GM21381 (cell line): ENCODE measurements around the gene GNB3.

Experiments used
- ATAC-seq: cut with Tn5 transposase; IDR thresholded peaks from one replicate; pipeline ENCODE4 v1.9.1; 2021; ENCODE audit warnings: mild to moderate bottlenecking, moderate library complexity; ENCODE audit not compliant: unreplicated experiment

The GNB3 gene

DNA sequence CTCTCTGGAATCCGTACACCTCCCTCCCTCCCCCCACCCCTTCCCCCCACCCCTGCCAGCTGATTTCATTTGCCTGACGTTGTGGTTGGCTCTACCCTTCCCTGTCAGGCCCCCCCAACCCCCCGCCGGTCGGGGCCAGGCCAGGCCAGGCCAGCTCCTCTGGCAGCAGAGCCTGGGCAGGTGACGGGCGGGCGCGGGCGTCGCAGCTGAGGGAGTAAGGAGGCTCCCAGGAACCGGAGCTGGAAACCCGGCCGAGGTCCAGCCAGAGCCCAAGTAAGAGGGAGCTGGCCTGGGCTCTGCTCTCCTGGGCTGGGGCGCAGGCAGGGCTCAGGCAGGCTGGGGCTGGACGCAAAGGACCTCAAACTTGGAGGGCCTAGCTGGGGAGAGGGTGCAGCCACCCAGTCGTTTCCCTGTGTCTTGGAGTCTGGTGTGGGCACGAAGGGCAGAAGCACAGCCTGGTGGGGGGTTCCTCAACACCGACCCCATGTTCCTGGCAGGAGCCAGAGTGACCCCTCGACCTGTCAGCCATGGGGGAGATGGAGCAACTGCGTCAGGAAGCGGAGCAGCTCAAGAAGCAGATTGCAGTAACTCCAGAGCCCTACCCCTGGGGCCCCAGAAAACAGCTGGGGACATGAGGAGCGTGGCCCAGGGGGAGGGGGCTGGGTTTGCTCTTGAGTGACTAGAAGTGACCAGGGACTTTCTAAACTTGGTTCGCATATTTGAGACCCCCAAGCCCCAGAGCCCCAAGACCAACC, at the start of gene GNB3:
TSS of gene GNB3 (plus strand) at position 165 of the 755 bp plus-strand sequence. CDS start at position 528, 363 bp downstream.
- no peak for ATAC-seq

DNA sequence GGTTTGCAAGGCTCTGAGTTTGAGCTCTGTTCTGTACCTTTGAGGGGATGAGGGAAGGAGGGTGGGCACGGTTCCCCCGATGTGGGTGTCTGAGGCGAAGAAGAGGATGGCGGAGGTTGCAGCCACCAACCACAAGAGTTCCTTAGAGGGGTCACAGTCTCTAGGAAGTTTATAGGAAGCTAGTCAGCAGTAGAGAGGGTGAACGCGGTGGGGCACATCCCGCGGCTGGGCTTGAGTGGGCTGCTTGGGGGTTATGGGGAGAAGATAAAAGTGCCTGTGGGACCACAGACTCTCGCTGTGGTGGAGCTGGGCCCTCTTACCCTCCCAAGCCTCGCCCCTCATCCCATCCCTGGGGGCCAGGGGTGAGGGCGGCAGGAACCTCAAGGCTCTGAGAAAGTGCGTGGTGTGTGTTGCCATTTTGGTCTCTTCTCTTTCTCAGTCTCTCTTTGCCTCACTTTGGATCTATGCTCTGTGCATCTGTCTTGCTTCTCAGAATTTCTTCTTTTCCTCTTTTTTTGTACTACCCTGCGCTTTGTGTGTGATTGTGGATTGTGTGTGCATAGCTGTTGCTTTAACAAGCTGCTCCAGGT, 48.7 kb upstream of the GNB3 start:
- no peak for ATAC-seq

DNA sequence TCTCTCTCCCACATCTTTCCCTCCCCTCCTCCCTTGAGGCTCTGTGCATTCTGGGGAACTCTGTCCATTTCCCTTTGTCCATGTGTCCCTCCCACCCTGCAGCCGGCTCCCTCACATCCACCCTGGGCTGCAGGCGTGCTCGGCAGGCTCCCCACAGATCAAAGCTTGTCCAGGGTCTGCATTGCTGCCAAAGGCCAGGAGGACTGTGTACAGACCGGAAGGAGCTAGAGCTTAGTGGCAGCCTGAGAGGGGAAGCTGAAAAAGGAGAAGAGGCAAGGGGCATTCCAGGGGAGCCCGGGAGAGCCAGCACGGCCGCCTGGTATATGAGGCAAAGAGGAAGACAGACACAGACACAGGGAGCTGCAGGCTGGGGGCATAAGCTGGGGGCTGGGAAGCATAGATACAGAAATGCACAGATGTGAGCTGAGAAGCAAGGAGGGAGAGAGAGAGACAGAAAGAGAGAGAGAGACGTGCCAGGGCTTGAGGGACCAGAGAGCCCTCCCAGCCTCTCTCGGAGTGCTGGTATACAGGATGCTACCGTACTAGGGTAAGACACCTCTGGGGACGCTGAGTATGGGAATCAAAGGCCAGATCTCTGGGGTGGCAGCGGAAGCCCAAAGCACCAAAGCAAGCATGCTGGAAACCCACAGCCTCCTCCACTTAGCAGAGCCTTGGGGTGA, 48.1 kb upstream of the GNB3 start:
- ATAC-seq = no peak

DNA sequence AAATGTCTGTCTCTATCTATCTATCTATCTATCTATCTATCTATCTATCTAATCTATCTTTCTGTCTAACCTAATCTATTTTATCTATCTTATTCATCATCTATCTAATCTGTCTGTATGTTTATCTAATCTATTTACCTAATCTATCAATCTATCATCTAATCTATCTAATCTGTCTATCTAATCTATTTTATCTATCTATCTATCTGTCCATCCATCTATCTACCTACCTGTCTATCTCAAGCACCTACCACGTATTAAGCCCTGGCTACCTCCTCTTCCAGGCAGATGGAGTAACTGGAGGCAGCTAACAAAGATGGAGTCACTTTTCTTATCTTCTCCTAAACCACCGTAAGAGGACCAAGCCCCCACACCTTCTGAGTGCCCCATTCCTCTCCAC, 45.6 kb upstream of the GNB3 start:
- ATAC-seq = no peak

DNA sequence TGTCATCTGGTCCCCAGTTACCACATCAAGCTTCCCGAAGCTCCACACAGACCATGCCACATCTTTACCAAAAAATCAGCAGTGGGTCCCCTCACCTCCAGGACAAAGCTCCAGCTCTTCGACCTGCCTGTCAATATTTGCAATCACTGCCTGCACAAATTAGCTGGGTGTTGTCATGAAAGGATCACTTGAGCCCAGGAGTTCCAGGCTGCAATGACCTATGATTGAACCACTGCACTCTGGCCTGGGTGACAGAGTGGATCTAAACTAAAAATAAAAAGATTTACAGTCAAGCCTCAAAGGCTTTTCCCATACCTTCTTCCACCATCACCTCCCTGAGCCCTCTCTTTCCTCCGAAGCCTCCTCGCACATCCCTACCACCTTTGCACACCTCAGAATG, 44.1 kb upstream of the GNB3 start:
- ATAC-seq = no peak

DNA sequence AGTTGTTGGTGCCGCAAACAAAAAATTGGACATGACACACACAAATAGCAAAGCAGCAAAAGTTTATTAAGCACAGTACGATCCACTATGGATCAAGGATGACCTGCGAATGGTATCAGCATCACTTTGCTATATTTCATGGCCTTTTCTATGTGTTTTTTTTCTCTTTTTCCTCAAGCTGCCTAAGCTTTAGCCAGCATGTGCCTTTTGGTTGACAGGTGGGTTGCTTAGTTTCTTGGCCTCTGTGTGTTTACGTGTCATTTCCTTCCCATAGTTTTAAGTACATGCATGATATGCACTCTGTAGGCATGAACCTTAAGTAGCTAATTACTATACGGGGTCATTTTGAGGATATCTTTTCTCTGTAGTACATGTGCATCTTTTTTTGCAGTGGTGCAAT, 41.6 kb upstream of the GNB3 start:
- ATAC-seq = no peak

DNA sequence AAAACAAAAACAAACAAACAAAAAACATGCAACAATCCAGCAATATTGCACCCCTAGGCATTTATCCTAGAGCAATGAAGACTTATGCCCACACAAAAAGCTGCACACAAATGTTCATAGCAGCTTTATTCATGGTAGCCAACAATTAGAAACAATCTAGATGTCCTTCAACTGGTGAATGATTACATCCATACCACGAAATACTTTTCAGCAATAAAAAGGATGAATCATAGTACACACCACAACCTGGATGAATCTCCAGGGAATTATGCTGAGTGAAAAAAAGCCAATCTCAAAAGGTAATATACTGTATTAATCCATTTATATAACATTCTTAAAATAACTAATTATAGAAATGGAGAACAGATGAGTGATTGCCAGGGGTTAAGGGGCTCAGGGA, 33.6 kb upstream of the GNB3 start:
- no peak for ATAC-seq

DNA sequence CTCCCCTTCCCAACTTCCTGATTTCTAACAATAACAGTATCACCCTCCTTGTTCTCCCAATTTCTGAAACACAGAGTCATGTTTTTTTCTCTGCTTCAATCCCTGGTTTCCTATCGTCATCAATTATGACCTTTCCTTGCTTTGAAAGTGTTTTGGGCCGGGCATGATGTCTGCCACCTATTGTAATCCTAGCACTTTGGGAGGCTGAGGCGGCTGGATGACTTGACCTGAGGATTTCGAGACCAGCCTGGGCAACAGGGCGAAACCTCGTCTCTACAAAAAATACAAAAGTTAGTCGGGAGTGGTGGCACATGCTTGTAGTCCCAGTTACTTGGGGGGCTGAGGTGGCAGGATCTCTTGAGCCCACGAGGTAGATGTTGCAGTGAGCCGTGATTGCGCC, 31.7 kb upstream of the GNB3 start:
- ATAC-seq = no peak

DNA sequence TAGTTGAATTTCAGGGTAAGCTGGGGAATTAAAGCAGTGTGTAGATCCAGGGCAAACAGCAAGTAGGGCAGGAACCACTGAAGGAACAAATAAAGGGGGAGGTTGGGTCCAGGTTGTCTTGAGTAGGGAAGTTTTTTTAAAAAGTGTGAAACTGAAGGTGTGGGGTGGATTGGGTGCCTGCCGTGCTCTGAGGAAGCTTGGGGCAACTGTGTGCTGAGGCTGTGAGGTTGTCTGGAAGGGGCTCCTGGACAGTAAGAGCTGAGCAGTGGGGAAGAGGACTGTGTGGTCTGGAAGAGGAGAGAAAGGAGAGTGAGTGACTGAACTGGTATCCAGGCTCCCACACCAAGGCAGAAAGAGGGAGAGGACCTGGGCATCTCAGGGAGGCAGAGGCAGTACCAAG, 30.0 kb upstream of the GNB3 start:
- ATAC-seq = no peak

DNA sequence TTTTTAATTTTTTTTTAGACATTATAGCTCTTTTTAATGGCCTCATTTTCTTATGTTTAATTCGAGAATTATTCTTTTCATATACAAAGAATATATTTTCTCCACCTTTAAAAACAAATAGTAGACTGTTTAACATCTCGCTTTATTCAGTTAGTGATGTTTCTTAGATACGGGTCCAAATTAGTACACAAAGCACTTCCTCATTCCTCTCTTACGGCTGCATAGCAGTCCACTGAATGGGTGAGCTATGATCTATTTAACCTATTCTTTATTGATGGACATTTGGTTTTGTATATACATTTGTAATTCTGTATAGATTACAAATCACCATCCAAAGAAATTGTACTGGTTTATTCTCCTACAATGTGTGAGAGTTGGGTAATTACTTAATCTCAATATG, 27.4 kb upstream of the GNB3 start:
- no peak for ATAC-seq

DNA sequence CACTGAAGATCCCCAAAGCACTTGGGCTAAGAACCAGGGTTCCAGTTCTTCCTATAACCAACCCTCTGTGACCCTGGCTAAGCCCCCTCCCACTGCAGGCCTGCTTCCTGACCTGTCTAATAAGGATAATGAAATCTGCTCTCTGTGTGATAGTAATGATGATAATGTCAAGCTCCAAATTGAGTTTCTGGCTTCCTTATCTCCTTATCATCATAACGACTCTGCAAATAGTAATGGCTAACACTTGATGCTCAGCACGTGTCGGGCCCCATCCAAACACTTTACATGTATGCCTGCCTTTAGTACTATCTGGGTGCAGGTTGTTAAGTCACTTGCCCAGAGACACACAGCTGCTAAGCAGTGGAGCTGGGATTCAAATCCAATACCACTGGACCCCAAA, 24.1 kb upstream of the GNB3 start:
- ATAC-seq = no peak

DNA sequence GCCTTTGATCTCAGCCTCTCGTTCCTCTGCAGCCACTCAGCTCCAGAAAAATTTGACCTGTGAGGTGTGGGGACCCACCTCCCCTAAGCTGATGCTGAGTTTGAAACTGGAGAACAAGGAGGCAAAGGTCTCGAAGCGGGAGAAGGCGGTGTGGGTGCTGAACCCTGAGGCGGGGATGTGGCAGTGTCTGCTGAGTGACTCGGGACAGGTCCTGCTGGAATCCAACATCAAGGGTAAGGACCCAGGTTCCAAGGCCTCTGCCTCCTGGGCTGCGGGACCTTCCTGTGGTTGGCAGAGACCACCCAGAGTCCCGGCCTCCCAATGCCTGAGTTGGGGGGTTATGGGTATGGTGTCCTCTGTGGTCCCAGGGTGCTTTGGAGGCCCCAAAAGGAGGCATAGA, 23.6 kb upstream of the GNB3 start:
- ATAC-seq = no peak

DNA sequence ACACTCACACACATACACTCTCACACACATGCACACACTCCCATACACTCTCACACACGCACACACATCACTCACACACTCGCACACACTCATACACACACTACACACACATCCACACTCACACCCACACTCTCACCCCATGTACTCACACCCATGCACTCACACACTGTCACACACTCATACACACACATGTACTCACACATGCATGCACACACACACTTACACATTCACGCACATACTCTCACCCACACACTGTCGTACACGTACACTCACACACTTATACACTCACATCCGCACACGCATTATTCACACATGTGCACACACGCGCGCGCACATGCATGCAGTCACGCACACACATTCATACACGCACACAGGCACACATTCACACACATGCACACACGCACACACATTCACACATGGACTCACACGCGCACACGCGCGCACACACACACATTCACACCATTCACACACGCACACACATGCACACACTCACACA, 23.0 kb upstream of the GNB3 start:
- ATAC-seq = no peak

DNA sequence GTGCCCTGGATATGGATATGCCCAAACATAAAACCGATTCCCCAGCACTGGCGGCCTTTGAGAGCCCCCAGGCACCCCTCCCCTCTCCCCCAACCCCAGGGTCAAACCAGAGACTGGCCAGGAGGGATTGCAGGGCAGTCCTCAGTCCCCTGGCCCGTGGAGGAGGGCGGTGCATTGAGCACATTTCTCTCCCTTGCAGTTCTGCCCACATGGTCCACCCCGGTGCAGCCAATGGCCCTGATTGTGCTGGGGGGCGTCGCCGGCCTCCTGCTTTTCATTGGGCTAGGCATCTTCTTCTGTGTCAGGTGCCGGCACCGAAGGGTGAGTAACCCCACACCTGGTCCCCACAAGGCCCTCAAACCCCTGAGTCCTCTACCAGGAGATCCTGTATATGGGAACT, 22.5 kb upstream of the GNB3 start:
- ATAC-seq = no peak

DNA sequence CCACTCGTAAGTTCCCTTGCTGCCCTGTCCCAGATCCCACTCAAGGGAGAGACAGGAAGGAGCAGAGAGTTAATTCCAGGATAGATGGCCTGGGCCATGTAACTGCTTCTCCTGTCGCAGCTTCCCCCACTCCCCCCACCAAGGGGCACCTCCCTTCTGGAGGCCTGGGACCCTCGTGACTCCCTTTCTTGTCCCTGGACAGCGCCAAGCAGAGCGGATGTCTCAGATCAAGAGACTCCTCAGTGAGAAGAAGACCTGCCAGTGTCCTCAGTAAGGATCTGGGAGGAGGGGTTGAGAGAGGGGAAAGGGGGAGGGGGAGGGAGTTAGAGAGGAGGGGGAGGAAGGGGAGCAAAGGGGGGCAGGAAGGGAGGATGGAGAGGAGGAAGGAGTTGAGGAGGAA, 22.1 kb upstream of the GNB3 start:
- no peak for ATAC-seq

DNA sequence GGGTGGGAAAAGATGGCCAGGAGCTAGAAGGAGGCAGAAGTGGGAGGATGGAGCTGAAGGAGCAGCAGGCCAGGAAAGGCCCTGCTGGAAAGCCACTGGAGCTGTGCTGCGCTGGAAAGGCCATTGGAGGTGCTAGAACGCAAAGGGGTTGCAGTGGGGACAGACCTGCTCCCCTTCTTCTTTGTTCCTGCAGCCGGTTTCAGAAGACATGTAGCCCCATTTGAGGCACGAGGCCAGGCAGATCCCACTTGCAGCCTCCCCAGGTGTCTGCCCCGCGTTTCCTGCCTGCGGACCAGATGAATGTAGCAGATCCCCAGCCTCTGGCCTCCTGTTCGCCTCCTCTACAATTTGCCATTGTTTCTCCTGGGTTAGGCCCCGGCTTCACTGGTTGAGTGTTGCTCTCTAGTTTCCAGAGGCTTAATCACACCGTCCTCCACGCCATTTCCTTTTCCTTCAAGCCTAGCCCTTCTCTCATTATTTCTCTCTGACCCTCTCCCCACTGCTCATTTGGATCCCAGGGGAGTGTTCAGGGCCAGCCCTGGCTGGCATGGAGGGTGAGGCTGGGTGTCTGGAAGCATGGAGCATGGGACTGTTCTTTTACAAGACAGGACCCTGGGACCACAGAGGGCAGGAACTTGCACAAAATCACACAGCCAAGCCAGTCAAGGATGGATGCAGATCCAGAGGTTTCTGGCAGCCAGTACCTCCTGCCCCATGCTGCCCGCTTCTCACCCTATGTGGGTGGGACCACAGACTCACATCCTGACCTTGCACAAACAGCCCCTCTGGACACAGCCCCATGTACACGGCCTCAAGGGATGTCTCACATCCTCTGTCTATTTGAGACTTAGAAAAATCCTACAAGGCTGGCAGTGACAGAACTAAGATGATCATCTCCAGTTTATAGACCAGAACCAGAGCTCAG, 21.4 kb upstream of the GNB3 start:
- no peak for ATAC-seq

DNA sequence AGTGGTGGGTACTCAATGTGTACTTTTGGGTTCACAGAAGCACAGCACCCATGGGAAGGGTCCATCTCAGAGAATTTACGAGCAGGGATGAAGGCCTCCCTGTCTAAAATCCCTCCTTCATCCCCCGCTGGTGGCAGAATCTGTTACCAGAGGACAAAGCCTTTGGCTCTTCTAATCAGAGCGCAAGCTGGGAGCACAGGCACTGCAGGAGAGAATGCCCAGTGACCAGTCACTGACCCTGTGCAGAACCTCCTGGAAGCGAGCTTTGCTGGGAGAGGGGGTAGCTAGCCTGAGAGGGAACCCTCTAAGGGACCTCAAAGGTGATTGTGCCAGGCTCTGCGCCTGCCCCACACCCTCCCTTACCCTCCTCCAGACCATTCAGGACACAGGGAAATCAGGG, 20.6 kb upstream of the GNB3 start:
- ATAC-seq = no peak

DNA sequence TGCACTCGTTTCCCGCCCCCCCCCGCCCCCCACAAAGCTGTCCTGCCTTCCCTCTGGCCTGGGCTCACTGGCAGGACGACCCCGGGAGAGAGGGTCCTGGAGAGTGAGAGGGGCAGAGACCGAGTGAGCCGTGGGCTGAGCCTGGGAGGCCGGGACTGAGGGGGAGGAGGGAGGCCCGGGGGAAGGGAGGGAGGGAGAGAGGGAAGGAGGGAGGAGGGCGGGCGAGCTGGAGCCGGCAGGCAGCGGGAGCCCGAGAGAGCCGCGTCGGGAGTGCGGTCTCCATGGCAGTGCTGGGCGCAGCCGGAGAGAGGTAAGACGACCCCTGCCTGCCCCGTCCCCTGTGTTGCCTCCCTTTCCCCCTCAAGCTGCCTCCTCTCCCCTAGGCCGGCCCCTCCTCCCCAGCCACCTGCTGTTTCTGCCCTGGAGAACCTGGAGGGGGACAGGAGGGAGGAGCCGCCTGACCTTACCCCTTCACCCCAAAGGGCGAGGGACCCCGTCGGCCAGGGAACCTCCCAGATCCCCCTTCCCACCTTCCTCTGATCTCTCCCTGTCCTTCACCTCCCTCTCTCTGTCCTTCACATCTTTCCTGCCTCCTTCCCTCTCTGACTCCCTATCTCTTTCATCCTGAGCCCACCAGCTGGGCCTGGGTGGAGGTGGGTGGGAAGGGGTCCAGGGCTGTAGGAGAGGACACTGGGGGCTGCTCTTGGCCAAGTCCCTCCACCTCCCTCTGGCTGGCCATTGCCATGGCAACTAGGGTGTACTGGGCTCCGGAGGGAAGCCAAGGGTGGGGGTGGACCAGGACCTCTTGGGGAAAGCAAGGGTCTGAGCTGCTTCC, 18.9 kb upstream of the GNB3 start, which contains the start of gene GPR162:
TSS of gene GPR162 (plus strand) at position 231 of the 835 bp plus-strand sequence. CDS start 2,078 bp downstream, outside the sequence.
- ATAC-seq = no peak

DNA sequence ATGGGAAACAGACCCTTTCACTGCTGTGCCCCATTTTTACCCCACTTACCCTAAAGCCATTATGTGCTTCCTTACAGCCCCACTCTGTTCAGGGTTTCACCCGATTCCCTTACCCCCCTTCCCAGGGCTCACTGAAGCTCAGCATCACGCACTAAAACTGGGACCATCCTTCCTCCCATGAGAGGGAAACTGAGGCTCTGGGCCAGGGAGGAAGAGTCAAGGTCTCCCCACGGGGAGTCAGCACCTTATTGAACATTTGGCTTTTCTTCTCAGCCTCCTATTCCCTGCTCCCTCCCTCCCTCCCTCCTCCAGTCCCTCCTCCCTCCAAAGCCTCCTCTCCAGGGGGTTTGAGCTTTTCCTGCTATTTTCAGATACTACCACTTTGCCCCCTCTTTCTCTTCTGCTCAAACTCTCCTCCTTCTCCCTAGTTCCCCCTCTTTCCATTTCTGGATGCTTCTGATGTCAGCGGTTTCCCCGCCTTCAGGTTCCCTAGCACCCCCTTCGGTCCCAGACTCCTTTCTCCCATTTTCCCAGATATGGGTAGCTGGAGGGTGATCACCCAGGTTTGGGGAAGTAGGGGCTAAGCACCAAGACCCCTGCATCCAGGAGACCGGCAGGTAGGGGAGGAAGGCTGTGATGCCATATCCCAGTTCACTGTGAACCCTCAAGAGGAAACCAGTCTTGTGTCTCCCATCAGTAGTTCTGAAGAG, 18.1 kb upstream of the GNB3 start:
- ATAC-seq = no peak
